DOHH2 (cell line): ENCODE data around the gene CDCA5.
A peak's percentile ranks its signal among the peaks of the same experiment; 100 is the strongest.

Experiments used
- H3F3A ChIP-seq: fragments of 200-600 bp; sonication (generic), shearing (Covaris generic); 2 replicates; pipeline ENCODE4 v1.6.0; 2016; ENCODE audit warnings: antibody characterized with exemption, mild to moderate bottlenecking; ENCODE audit not compliant: control insufficient read depth, insufficient read depth
- H3K27ac ChIP-seq: fragments of 200-600 bp; sonication (generic); 2 replicates; pipeline ENCODE4 v1.5.1; 2014; ENCODE audit warnings: low read depth, mild to moderate bottlenecking, low read length, moderate library complexity
- H3K27me3 ChIP-seq: fragments of 200-600 bp; sonication (generic); 2 replicates; pipeline ENCODE4 v1.6.1; 2014; ENCODE audit warnings: mild to moderate bottlenecking, low read length, mixed read lengths; ENCODE audit not compliant: control insufficient read depth
- H3K36me3 ChIP-seq: fragments of 200-600 bp; sonication (generic); 2 replicates; pipeline ENCODE4 v1.6.1; 2014; ENCODE audit warnings: mild to moderate bottlenecking, low read length, moderate library complexity, mixed read lengths; ENCODE audit not compliant: control insufficient read depth
- H3K4me1 ChIP-seq: fragments of 200-600 bp; sonication (generic); 2 replicates; pipeline ENCODE4 v1.6.1; 2014; ENCODE audit warnings: mild to moderate bottlenecking, low read length, mixed read lengths; ENCODE audit not compliant: control insufficient read depth
- H3K4me2 ChIP-seq: fragments of 200-600 bp; sonication (generic); 2 replicates; pipeline ENCODE4 v1.6.0; 2014; ENCODE audit warnings: mild to moderate bottlenecking, low read length, moderate library complexity
- H3K4me3 ChIP-seq: fragments of 200-600 bp; sonication (generic); 2 replicates; pipeline ENCODE4 v1.5.1; 2014; ENCODE audit warnings: mild to moderate bottlenecking, low read length, mixed read lengths
- H3K79me2 ChIP-seq: fragments of 200-600 bp; sonication (generic); 2 replicates; pipeline ENCODE4 v1.6.1; 2014; ENCODE audit warnings: mild to moderate bottlenecking, low read length, mixed read lengths; ENCODE audit not compliant: control insufficient read depth
- H3K9me2 ChIP-seq: fragments of 200-600 bp; sonication (generic); replicated peaks from 2 replicates; pipeline ENCODE4 v1.6.1; 2014; ENCODE audit warnings: mild to moderate bottlenecking, low read length, mixed read lengths; ENCODE audit not compliant: control insufficient read depth
- H3K9me3 ChIP-seq: fragments of 200-600 bp; sonication (generic); 2 replicates; pipeline ENCODE4 v1.6.1; 2014; ENCODE audit warnings: antibody characterized with exemption, low read length, mixed read lengths; ENCODE audit not compliant: control insufficient read depth, insufficient read depth
- H4K20me1 ChIP-seq: fragments of 200-600 bp; sonication (generic); 2 replicates; pipeline ENCODE4 v1.6.0; 2014; ENCODE audit warnings: low read depth, mild to moderate bottlenecking, antibody characterized with exemption, low read length, moderate library complexity; ENCODE audit not compliant: control insufficient read depth, insufficient read depth
- EZH2phosphoT487 ChIP-seq: fragments of 200-600 bp; sonication (generic); IDR thresholded peaks from 2 replicates; pipeline ENCODE4 v1.6.1; 2017; ENCODE audit warnings: borderline replicate concordance, mild to moderate bottlenecking, antibody characterized with exemption, low read length, moderate library complexity, mixed read lengths
- TF ChIP-seq, protein P1 (sequence below): fragments of 200-600 bp; sonication (generic); IDR thresholded peaks from one replicate; pipeline ENCODE4 v1.5.1; 2014; ENCODE audit warnings: antibody characterized with exemption, mild to moderate bottlenecking, low read depth, low read length; ENCODE audit not compliant: poor library complexity, severe bottlenecking

Gene CDCA5

DNA sequence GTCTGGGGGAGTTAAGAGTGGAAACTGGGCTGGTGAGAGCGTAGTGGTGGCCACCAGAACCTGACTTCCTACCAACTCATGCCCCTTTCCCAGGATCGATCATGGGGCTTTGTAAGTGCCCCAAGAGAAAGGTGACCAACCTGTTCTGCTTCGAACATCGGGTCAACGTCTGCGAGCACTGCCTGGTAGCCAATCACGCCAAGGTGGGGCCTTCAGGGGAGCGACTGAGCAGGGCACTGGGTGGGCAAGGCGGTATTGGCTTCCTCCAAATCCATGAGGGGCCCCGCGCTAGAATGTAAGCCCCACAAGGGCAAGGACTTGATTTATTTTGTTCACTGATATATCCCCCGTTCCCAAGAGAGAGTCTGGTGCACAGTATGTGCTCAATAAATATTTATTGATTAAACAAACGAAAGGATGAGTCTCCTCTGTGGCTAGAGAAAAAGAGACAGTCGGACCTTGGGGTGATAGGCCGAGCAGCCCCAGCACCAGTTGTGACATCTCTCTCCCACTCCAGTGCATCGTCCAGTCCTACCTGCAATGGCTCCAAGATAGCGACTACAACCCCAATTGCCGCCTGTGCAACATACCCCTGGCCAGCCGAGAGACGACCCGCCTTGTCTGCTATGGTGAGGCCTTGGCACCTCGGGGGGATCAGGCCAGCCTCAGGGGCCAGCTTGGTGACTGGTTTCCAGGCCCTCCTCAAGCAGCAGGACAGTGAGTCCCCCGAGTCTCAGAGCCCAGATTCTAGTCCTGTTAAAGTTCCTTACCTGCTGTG lies 947 bp upstream of the CDCA5 start:
- peaks cover 54% of the 10 kb centered on the region for H3K79me2 ChIP-seq
- peaks cover 65% of the 10 kb centered on the region for H3K36me3 ChIP-seq

DNA sequence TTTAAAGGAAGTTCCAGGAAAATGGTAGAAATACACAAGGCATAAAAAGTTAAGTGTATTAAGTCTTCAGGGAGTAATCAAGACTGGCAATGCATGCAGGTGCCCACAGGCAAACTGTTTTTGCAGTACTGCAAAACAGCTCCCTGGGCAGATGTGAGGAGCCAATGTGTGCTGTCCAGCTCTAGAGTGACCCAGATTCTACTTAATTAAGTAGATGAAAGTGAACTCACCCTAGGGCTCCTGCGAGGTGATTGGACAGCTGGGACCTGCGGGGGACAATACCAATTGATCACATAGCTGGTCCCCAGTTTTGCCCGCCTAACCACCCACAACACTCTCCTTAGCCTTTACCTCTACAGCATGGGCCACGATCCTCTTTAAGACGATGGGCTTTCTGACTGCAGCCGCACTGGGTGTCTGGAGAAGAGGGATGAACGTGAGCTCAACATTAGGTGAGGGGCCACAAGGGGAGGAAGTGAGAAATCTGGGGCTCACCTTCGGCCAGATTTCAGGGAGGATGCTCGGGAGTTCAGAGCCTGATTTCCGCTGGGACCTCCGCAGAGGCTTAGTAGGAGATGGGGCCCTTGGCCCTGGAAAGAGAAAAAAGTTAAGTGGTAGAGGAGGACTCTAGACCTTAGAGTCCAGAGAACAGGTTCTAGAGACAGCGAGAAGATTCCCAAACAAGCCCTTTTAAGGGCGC lies 556 bp downstream of the CDCA5 start:
- Histone ChIP-seq H3K9me3 (no peaks in the 10 kb centered on the region), H3K4me3 (peak overlapping the region; percentile 90), H3K4me2 (peak overlapping the region; percentile 85), H3K4me1 (peaks cover 49% of the 10 kb centered on the region), H4K20me1 (no peaks in the 10 kb centered on the region), H3K27ac (peak overlapping the region; percentile 70), H3K79me2 (peaks cover 68% of the 10 kb centered on the region), H3K9me2 (no peaks in the 10 kb centered on the region), H3F3A (0 out of 2 replicates have a peak, but pooled peaks cover 2% of the 10 kb centered on the region), H3K36me3 (peaks cover 80% of the 10 kb centered on the region), H3K27me3 (no peaks in the 10 kb centered on the region)
- no peak for TF ChIP-seq EZH2phosphoT487
- TF ChIP-seq, protein P1, sequence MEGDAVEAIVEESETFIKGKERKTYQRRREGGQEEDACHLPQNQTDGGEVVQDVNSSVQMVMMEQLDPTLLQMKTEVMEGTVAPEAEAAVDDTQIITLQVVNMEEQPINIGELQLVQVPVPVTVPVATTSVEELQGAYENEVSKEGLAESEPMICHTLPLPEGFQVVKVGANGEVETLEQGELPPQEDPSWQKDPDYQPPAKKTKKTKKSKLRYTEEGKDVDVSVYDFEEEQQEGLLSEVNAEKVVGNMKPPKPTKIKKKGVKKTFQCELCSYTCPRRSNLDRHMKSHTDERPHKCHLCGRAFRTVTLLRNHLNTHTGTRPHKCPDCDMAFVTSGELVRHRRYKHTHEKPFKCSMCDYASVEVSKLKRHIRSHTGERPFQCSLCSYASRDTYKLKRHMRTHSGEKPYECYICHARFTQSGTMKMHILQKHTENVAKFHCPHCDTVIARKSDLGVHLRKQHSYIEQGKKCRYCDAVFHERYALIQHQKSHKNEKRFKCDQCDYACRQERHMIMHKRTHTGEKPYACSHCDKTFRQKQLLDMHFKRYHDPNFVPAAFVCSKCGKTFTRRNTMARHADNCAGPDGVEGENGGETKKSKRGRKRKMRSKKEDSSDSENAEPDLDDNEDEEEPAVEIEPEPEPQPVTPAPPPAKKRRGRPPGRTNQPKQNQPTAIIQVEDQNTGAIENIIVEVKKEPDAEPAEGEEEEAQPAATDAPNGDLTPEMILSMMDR, result no peak

More for the DNA sequence above, 947 bp upstream of the CDCA5 start:
- H3K9me2 ChIP-seq, result no peaks in the 10 kb centered on the region
- H3F3A ChIP-seq, result 0 out of 2 replicates have a peak, but pooled peaks cover 2% of the 10 kb centered on the region
- H3K27ac ChIP-seq, result peak overlapping the region; percentile 70; the same call in 1 of the 2 replicates
- H3K4me1 ChIP-seq, result peaks cover 37% of the 10 kb centered on the region
- H4K20me1 ChIP-seq, result no peaks in the 10 kb centered on the region
- TF ChIP-seq, protein P1, result no peak
- TF ChIP-seq EZH2phosphoT487, result no peak
- H3K4me2 ChIP-seq, result peak overlapping the region; percentile 85
- no peaks in the 10 kb centered on the region for H3K9me3 ChIP-seq
- H3K27me3 ChIP-seq, result no peaks in the 10 kb centered on the region
- peak overlapping the region; percentile 90 for H3K4me3 ChIP-seq

DNA sequence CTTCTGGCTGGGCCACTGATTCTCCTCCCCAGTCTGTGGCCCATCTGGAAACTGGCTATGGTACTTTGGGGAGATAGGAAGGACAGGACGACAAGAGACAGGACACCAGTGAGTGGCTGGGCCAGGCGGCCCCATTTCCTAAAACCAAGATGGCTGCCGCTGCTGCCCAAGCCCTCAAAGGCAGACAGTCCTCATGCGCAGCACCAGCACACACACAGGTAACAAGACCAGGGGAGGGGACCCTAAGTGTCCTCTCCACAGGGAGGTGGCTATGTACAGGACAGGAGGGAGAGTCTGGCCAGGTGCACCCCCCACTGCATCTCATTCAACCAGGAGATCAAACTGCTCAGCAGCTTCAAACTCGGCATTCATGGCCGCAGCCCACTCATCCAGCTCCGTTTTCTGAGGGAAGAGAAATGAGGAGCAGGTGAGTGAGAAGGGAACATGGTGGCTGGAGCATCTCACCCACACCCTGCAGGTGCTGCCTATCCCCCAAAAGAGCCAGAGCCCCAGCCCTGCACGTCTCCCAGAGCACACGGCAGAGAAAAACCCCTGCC lies 5.0 kb downstream of the CDCA5 start:
- H3K27me3 ChIP-seq, result no peaks in the 10 kb centered on the region
- no peaks in the 10 kb centered on the region for H4K20me1 ChIP-seq
- peaks cover 47% of the 10 kb centered on the region for H3K4me1 ChIP-seq
- peaks cover 83% of the 10 kb centered on the region for H3K36me3 ChIP-seq
- H3K79me2 ChIP-seq, result peaks cover 73% of the 10 kb centered on the region
- H3K4me3 ChIP-seq, result peak overlapping the region; percentile 31
- peak overlapping the region; percentile 37 for H3K4me2 ChIP-seq
- H3K9me2 ChIP-seq, result no peaks in the 10 kb centered on the region
- TF ChIP-seq EZH2phosphoT487, result no peak
- TF ChIP-seq, protein P1, result no peak
- H3F3A ChIP-seq, result no peaks in the 10 kb centered on the region
- H3K9me3 ChIP-seq, result no peaks in the 10 kb centered on the region
- no peak overlapping the region for H3K27ac ChIP-seq
